Trophoblast cell (in vitro differentiated cells and primary cell): ENCODE measurements around the gene ZNF366.

Source experiments
- DNase-seq, 2 donors: peaks; one replicate each; pipeline ENCODE4 v3.0.0-alpha.2; 2016
- H2AFZ ChIP-seq: 2 replicates; pipeline ENCODE4 v1.6.1; 2013; ENCODE audit warnings: low read length, moderate library complexity, mild to moderate bottlenecking; ENCODE audit not compliant: insufficient read depth, poor library complexity
- H2AK5ac ChIP-seq: 2 replicates; pipeline ENCODE4 v1.6.1; 2013; ENCODE audit warnings: mild to moderate bottlenecking, low read length
- H2BK120ac ChIP-seq: 2 replicates; pipeline ENCODE4 v1.6.1; 2013; ENCODE audit warnings: low read length, mild to moderate bottlenecking, moderate library complexity; ENCODE audit not compliant: insufficient read depth, poor library complexity
- H2BK12ac ChIP-seq: 2 replicates; pipeline ENCODE4 v1.6.1; 2013; ENCODE audit warnings: mild to moderate bottlenecking, low read length, moderate library complexity
- H2BK5ac ChIP-seq: 2 replicates; pipeline ENCODE4 v1.6.1; 2013; ENCODE audit warnings: low read length, low read depth, moderate library complexity, mild to moderate bottlenecking; ENCODE audit not compliant: poor library complexity
- H3K14ac ChIP-seq: 2 replicates; pipeline ENCODE4 v1.6.1; 2013; ENCODE audit warnings: mild to moderate bottlenecking, low read length
- H3K18ac ChIP-seq: 2 replicates; pipeline ENCODE4 v1.6.1; 2013; ENCODE audit warnings: mild to moderate bottlenecking, low read length
- H3K23ac ChIP-seq: 2 replicates; pipeline ENCODE4 v1.6.1; 2013; ENCODE audit warnings: low read length
- H3K27ac ChIP-seq: 2 replicates; pipeline ENCODE4 v1.5.1; 2013; ENCODE audit warnings: low read depth, mild to moderate bottlenecking, inconsistent platforms, low read length, moderate library complexity
- H3K27me3 ChIP-seq: 2 replicates; pipeline ENCODE4 v1.6.1; 2013; ENCODE audit warnings: inconsistent platforms, mild to moderate bottlenecking, low read length, moderate library complexity; ENCODE audit not compliant: insufficient read depth
- H3K36me3 ChIP-seq, 2 experiments: 1 replicate in 1 of 2; 2 replicates in 1 of 2; pipeline ENCODE4 v1.6.1; 2013; ENCODE audit warnings: low read length in 2 of 2, mild to moderate bottlenecking in 2 of 2, moderate library complexity in 1 of 2; ENCODE audit not compliant: insufficient read depth in 2 of 2, control insufficient read depth in 1 of 2
- H3K4ac ChIP-seq: 2 replicates; pipeline ENCODE4 v1.6.1; 2013; ENCODE audit warnings: low read depth, mild to moderate bottlenecking, low read length, moderate library complexity
- H3K4me1 ChIP-seq, 2 experiments: 1 replicate in 1 of 2; 2 replicates in 1 of 2; pipeline ENCODE4 v1.6.1; 2013; ENCODE audit warnings: low read length in 2 of 2, mild to moderate bottlenecking in 2 of 2, moderate library complexity in 1 of 2; ENCODE audit not compliant: insufficient read depth in 2 of 2, control insufficient read depth in 1 of 2
- H3K4me2 ChIP-seq: 2 replicates; pipeline ENCODE4 v1.6.1; 2013; ENCODE audit warnings: inconsistent platforms, mild to moderate bottlenecking, low read length, moderate library complexity
- H3K4me3 ChIP-seq: 2 replicates; pipeline ENCODE4 v1.5.1; 2013; ENCODE audit warnings: mild to moderate bottlenecking, low read depth, low read length, inconsistent platforms
- H3K79me1 ChIP-seq: one replicate; pipeline ENCODE4 v1.6.1; 2013; ENCODE audit warnings: low read length
- H3K79me2 ChIP-seq: 2 replicates; pipeline ENCODE4 v1.6.1; 2013; ENCODE audit warnings: low read length, mild to moderate bottlenecking; ENCODE audit not compliant: control insufficient read depth, insufficient read depth, poor library complexity
- H3K9ac ChIP-seq: 2 replicates; pipeline ENCODE4 v1.6.1; 2013; ENCODE audit warnings: mild to moderate bottlenecking, low read length
- H3K9me3 ChIP-seq: 2 replicates; pipeline ENCODE4 v1.6.1; 2013; ENCODE audit warnings: low read depth, mild to moderate bottlenecking, control low read depth, inconsistent platforms, low read length; ENCODE audit not compliant: insufficient read depth
- H4K12ac ChIP-seq: 2 replicates; pipeline ENCODE4 v1.6.1; 2013; ENCODE audit warnings: low read depth, mild to moderate bottlenecking, low read length, moderate library complexity
- H4K8ac ChIP-seq: 2 replicates; pipeline ENCODE4 v1.6.1; 2013; ENCODE audit warnings: low read depth, mild to moderate bottlenecking, low read length, moderate library complexity
- H4K91ac ChIP-seq: one replicate; pipeline ENCODE4 v1.6.1; 2013; ENCODE audit warnings: low read depth, mild to moderate bottlenecking, low read length, moderate library complexity
- WGBS: extraction: QIAGEN DNeasy Blood & Tissue Kit; methylation state at CpG from one replicate; pipeline ENCODE4 v1.1.7; 2013; ENCODE audit warnings: missing lambda C conversion rate; ENCODE audit not compliant: insufficient read length, insufficient coverage; ENCODE audit errors: extremely low coverage; 5-methylcytosine and 5-hydroxymethylcytosine counted together

Gene ZNF366

DNA sequence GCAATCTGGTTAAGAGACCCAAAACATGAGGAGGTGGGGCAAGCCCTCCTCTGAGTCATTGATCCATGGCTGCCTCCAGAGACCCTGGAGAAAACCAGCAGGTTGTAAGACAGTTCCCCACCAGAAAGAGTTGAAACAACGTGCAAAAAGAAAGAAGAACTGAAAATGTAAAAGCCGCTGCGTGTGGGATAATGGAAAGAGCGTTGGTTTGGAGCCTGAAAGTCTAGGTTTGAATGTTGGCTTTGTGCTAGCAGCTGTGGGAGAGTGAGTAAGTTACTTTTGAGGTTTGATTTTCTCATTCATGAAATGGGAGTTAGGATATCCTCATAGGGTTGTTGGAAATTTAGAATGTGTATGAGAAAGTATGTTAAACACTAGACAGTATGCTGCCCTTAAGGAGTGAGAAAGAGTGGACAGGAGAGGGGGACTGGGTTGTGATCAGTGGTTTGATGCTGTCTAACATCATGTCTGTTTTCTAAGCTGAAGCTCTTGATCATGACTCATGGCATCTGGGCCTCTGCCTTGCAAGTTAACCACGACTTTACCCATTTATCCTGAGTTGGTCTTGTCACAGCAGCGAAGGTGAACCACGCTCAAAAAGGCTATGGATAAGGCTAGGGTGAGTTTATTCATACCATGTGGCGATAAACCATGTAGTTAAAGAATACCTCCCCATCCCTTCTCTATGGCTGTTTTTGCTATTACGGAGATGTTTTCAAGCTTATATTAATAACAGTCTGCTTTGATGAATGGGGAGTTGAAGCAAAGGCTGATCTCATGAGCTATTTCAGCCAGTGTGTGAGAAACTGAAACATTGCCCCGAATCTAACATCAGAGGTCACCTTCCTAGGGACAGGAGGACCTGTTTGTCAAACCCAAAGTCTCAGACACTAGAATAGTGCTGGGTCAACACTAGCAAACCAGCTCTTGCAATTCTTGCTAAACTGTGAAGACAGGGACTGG, 41.3 kb downstream of the ZNF366 start:
- Histone ChIP-seq H3K27me3 (no peaks in the 10 kb centered on the region), H2AK5ac (no peak overlapping the region), H3K4me3 (no peak overlapping the region), H4K91ac (peak overlapping the region; percentile 86), H2BK12ac (peak overlapping the region; percentile 68), H3K79me2 (no peaks in the 10 kb centered on the region), H3K36me3 (no peaks in the 10 kb centered on the region), H3K23ac (no peak overlapping the region), H3K27ac (peak overlapping the region; percentile 16), H3K18ac (no peak overlapping the region), H3K14ac (peak overlapping the region; percentile 29), H3K9ac (no peak overlapping the region), H4K12ac (no peak overlapping the region), H2AFZ (no peak overlapping the region), H2BK120ac (peak overlapping the region; percentile 83), H3K9me3 (no peaks in the 10 kb centered on the region), H3K4me2 (no peak overlapping the region), H3K4me1 (peaks cover 2 to 8% of the 10 kb centered on the region in 2 experiments), H2BK5ac (peak overlapping the region; percentile 57), H3K79me1 (peaks cover 6% of the 10 kb centered on the region), H3K4ac (no peak overlapping the region), H4K8ac (peak overlapping the region; percentile 48)
- WGBS: no CpG with 5 or more reads among the region's 10 CpGs
- no peak for DNase-seq

DNA sequence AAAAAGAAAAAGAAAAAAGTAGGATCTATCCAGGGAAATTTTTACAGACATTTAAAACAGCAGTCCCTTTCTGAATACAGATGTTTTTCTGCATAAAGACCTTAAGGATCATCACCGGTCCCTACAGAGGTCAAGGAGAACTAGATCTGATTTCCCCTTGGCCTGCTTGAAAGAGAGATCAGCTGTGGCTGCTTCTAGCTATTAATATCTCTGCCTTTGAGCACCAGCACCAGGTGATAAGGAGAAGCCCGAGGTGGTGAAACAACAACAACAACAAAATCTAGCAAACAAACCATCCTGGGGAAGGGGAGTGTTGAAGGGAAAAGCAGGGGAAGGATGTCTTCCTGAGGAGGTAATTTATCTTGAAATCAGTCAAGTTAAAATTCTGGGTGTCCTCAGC, 42.1 kb downstream of the ZNF366 start:
- Histone ChIP-seq H3K23ac (no peak overlapping the region), H3K27me3 (no peaks in the 10 kb centered on the region), H3K18ac (no peak overlapping the region), H3K4me2 (no peak overlapping the region), H3K9me3 (no peaks in the 10 kb centered on the region), H4K12ac (no peak overlapping the region), H2AFZ (no peak overlapping the region), H2BK120ac (no peak overlapping the region), H4K91ac (no peak overlapping the region), H3K4me1 (peaks cover 0 to 8% of the 10 kb centered on the region in 2 experiments), H4K8ac (no peak overlapping the region), H2BK5ac (no peak overlapping the region), H3K9ac (no peak overlapping the region), H3K36me3 (no peaks in the 10 kb centered on the region), H2AK5ac (no peak overlapping the region), H2BK12ac (no peak overlapping the region), H3K4me3 (no peak overlapping the region), H3K27ac (no peak overlapping the region), H3K79me2 (no peaks in the 10 kb centered on the region), H3K14ac (no peak overlapping the region), H3K4ac (no peak overlapping the region), H3K79me1 (peaks cover 6% of the 10 kb centered on the region)
- no peak for DNase-seq
- no CpG with 5 or more reads among the region's 2 CpGs for WGBS

DNA sequence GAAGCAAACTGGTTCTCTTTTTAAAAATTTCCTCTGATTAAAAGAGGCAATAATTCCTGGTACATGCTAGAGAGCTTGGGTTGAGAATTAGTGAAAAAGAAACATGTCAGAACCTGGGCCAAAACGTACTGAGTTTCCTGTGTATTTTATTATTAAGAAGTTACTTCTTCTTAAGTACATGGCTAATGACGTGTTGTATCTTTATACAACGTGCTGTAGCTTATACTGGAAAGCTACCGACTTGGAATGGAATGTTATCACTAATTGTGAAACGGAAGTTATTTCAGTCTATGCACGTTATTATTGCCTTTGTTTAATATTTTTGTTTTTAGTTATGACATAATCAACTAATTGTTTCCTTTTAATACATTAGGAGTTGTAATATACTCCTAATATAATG, 43.1 kb downstream of the ZNF366 start:
- no peak overlapping the region for H3K4ac ChIP-seq
- no peak overlapping the region for H4K12ac ChIP-seq
- H3K18ac ChIP-seq: no peak overlapping the region
- H4K91ac ChIP-seq: no peak overlapping the region
- H3K4me2 ChIP-seq: no peak overlapping the region
- H3K4me1 ChIP-seq: peaks cover 0 to 8% of the 10 kb centered on the region in 2 experiments
- H3K79me2 ChIP-seq: no peaks in the 10 kb centered on the region
- WGBS: no CpG with 5 or more reads among the region's 6 CpGs
- no peak overlapping the region for H3K14ac ChIP-seq
- DNase-seq: no peak
- H3K27me3 ChIP-seq: no peaks in the 10 kb centered on the region
- H3K79me1 ChIP-seq: peaks cover 6% of the 10 kb centered on the region
- H2BK5ac ChIP-seq: no peak overlapping the region
- H3K23ac ChIP-seq: no peak overlapping the region
- H3K36me3 ChIP-seq: no peaks in the 10 kb centered on the region
- no peak overlapping the region for H2BK120ac ChIP-seq
- no peak overlapping the region for H3K4me3 ChIP-seq
- no peak overlapping the region for H2BK12ac ChIP-seq
- no peak overlapping the region for H2AK5ac ChIP-seq
- no peak overlapping the region for H3K9ac ChIP-seq
- H2AFZ ChIP-seq: no peak overlapping the region
- no peak overlapping the region for H4K8ac ChIP-seq
- H3K27ac ChIP-seq: no peak overlapping the region
- H3K9me3 ChIP-seq: no peaks in the 10 kb centered on the region

GRCh38 chr5:72463449-72464052, 43.7 kb downstream of the ZNF366 start:
- no peak overlapping the region for H4K91ac ChIP-seq
- no peak overlapping the region for H3K4ac ChIP-seq
- H3K79me1 ChIP-seq: peaks cover 6% of the 10 kb centered on the region
- H3K18ac ChIP-seq: no peak overlapping the region
- H2BK5ac ChIP-seq: no peak overlapping the region
- no peak overlapping the region for H2AK5ac ChIP-seq
- H3K36me3 ChIP-seq: no peaks in the 10 kb centered on the region
- no peak for DNase-seq
- H4K12ac ChIP-seq: no peak overlapping the region
- H3K4me1 ChIP-seq: peaks cover 0 to 8% of the 10 kb centered on the region in 2 experiments
- H3K4me2 ChIP-seq: no peak overlapping the region
- no peaks in the 10 kb centered on the region for H3K9me3 ChIP-seq
- H3K27ac ChIP-seq: no peak overlapping the region
- H3K23ac ChIP-seq: no peak overlapping the region
- H3K79me2 ChIP-seq: no peaks in the 10 kb centered on the region
- no peaks in the 10 kb centered on the region for H3K27me3 ChIP-seq
- H3K14ac ChIP-seq: no peak overlapping the region
- no peak overlapping the region for H2BK12ac ChIP-seq
- H3K9ac ChIP-seq: no peak overlapping the region
- H2AFZ ChIP-seq: no peak overlapping the region
- WGBS: no CpG with 5 or more reads among the region's 6 CpGs
- no peak overlapping the region for H2BK120ac ChIP-seq
- H3K4me3 ChIP-seq: no peak overlapping the region
- H4K8ac ChIP-seq: no peak overlapping the region
